B cell (primary cell): ENCODE data around the gene CHCHD6. TPM values are rescaled to one million over a fixed set of nuclear protein-coding genes. Genes with fewer than 3 reads are reported as not detected.

Experiments used
- ATAC-seq: fragments of 200-7000 bp; cut with Tn5 transposase; one replicate; pipeline ENCODE4 v1.10.0; 2021; ENCODE audit warnings: low read depth, mild to moderate bottlenecking, moderate number of reproducible peaks, moderate library complexity
- CTCF ChIA-PET: fragments of 350-600 bp; sonication (Branson Sonifier 250); formaldehyde crosslinking; loops from one replicate; lab custom pipeline; 2021; ENCODE audit warnings: antibody characterized with exemption, inconsistent platforms; lab: Charles Lee
- POLR2A ChIA-PET: fragments of 350-600 bp; sonication (Branson Sonifier 250); formaldehyde crosslinking; loops from one replicate; lab custom pipeline; 2021; ENCODE audit warnings: antibody characterized with exemption; lab: Charles Lee
- DNase-seq: peaks from one replicate; pipeline ENCODE4 v3.0.0; 2013
- H2AFZ ChIP-seq: 2 replicates; pipeline ENCODE4 v1.6.1; 2012; ENCODE audit warnings: mild to moderate bottlenecking, low read depth, low read length; ENCODE audit not compliant: insufficient read depth, poor library complexity, severe bottlenecking
- H3K27ac ChIP-seq, 2 donors: 1 replicate in 1 of 2; 2 replicates in 1 of 2; pipeline ENCODE4 v1.5.1; 2012 to 2013; ENCODE audit warnings: low read length in 2 of 2, mild to moderate bottlenecking in 2 of 2, moderate library complexity in 1 of 2
- H3K27me3 ChIP-seq, 4 experiments: fragments of 200-600 bp in 1 of 4; sonication (generic) in 1 of 4; replicated peaks in 1 of 4; 1 replicate in 2 of 4; 2 replicates in 2 of 4; pipeline versions ENCODE4 v1.6.1 to v1.7.0; 2013 to 2016; ENCODE audit warnings: low read length in 3 of 4, mild to moderate bottlenecking in 2 of 4, mixed read lengths in 1 of 4, moderate library complexity in 1 of 4; ENCODE audit not compliant: insufficient read depth in 4 of 4, control insufficient read depth in 3 of 4; ENCODE audit errors: control extremely low read depth in 1 of 4
- H3K36me3 ChIP-seq, 2 experiments: replicated peaks in 1 of 2; 1 replicate in 1 of 2; 2 replicates in 1 of 2; pipeline versions ENCODE4 v1.6.1 to v1.7.1; 2013; ENCODE audit warnings: low read length in 1 of 2; ENCODE audit not compliant: insufficient read depth in 2 of 2, control insufficient read depth in 1 of 2; ENCODE audit errors: control extremely low read depth in 1 of 2, extremely low read depth in 1 of 2
- H3K4me1 ChIP-seq, 2 donors: fragments of 200-600 bp in 1 of 2; sonication (generic) in 1 of 2; 1 replicate in 1 of 2; 2 replicates in 1 of 2; pipeline versions ENCODE4 v1.5.1 to v1.6.1; 2013 to 2017; ENCODE audit warnings: low read length in 2 of 2; ENCODE audit not compliant: control insufficient read depth in 2 of 2, insufficient read depth in 2 of 2
- H3K4me2 ChIP-seq: replicated peaks from 2 replicates; pipeline ENCODE3; 2012; ENCODE audit warnings: mild to moderate bottlenecking, low read depth, low read length; ENCODE audit not compliant: poor library complexity, severe bottlenecking
- H3K4me3 ChIP-seq, 5 experiments: fragments of 200-600 bp in 1 of 5; sonication (generic) in 1 of 5; 1 replicate in 3 of 5; 2 replicates in 2 of 5; pipeline versions ENCODE4 v1.5.1 to v1.7.0; 2011 to 2016; ENCODE audit warnings: low read length in 4 of 5, mild to moderate bottlenecking in 4 of 5, low read depth in 2 of 5, control low read depth in 1 of 5, moderate library complexity in 1 of 5; ENCODE audit not compliant: insufficient read depth in 1 of 5; ENCODE audit errors: control extremely low read depth in 1 of 5, extremely low read depth in 1 of 5
- H3K79me2 ChIP-seq: fragments of 200-600 bp; sonication (generic); one replicate; pipeline ENCODE4 v1.6.0; 2016; ENCODE audit warnings: low read length; ENCODE audit not compliant: control insufficient read depth, insufficient read depth
- H3K9ac ChIP-seq: fragments of 200-600 bp; sonication (generic); 2 replicates; pipeline ENCODE4 v1.6.1; 2017; ENCODE audit warnings: mild to moderate bottlenecking, low read length, moderate library complexity
- H3K9me3 ChIP-seq, 3 donors: one replicate each; pipeline versions ENCODE4 v1.6.1 to v1.7.1; 2013; ENCODE audit warnings: low read length in 2 of 3; ENCODE audit not compliant: control insufficient read depth in 2 of 3, insufficient read depth in 1 of 3; ENCODE audit errors: control extremely low read depth in 1 of 3
- H4K20me1 ChIP-seq: 2 replicates; pipeline ENCODE4 v1.6.0; 2012; ENCODE audit warnings: mild to moderate bottlenecking, low read length; ENCODE audit not compliant: insufficient read depth, control insufficient read depth, poor library complexity, severe bottlenecking
- H3K27ac Mint-ChIP-seq: one replicate; pipeline ENCODE4 v1.8.0; 2021; ENCODE audit warnings: mixed read lengths
- H3K27me3 Mint-ChIP-seq: one replicate; pipeline ENCODE4 v1.8.0; 2021; ENCODE audit warnings: mixed read lengths
- H3K4me1 Mint-ChIP-seq: one replicate; pipeline ENCODE4 v1.8.0; 2021; ENCODE audit warnings: mixed read lengths
- H3K4me3 Mint-ChIP-seq: one replicate; pipeline ENCODE4 v1.8.0; 2021; ENCODE audit warnings: mixed read lengths
- H3K9me3 Mint-ChIP-seq: one replicate; pipeline ENCODE4 v1.8.0; 2022; ENCODE audit warnings: mixed read lengths; ENCODE audit not compliant: insufficient read depth
- EZH2 ChIP-seq: IDR thresholded peaks from 2 replicates; pipeline ENCODE4 v1.6.1; 2012; ENCODE audit warnings: borderline replicate concordance, low read depth, mild to moderate bottlenecking, moderate library complexity, low read length; ENCODE audit not compliant: insufficient read depth, poor library complexity, severe bottlenecking
- WGBS: methylation state at CpG from one replicate; pipeline ENCODE4 v1.1.5; 2013; ENCODE audit warnings: missing lambda C conversion rate; ENCODE audit not compliant: insufficient coverage; 5-methylcytosine and 5-hydroxymethylcytosine counted together
- intact Hi-C: fragments of 100-400 bp; cut with micrococcal nuclease; formaldehyde crosslinking; loops from one replicate; pipeline ENCODE4 v1.10.0; 2022
- polyA plus RNA-seq: library from polyadenylated mRNA; depleted of rRNA; stranded (reverse); fragments of >200 nt; gene quantifications from 2 replicates; pipeline ENCODE4 v1.2.3, GENCODE V29; 2012
- total RNA-seq, 2 donors: library from RNA; stranded (reverse); fragments of 120-200 nt in 1 of 2; gene quantifications; 1 replicate in 1 of 2; 2 replicates in 1 of 2; pipeline versions ENCODE4 v1.2.3 to v1.2.4, GENCODE V29; 2013 to 2022
- TF ChIP-seq, protein P1 (sequence below): fragments of 200-600 bp; IDR thresholded peaks from one replicate; pipeline ENCODE4 v1.8.0; 2022; ENCODE audit warnings: antibody characterized with exemption, mild to moderate bottlenecking

The CHCHD6 gene
- total and polyA plus RNA-seq, 2 donors (not counting 1 experiment from before 2014, with no cell fraction given): 8.0 to 13.5 TPM

DNA sequence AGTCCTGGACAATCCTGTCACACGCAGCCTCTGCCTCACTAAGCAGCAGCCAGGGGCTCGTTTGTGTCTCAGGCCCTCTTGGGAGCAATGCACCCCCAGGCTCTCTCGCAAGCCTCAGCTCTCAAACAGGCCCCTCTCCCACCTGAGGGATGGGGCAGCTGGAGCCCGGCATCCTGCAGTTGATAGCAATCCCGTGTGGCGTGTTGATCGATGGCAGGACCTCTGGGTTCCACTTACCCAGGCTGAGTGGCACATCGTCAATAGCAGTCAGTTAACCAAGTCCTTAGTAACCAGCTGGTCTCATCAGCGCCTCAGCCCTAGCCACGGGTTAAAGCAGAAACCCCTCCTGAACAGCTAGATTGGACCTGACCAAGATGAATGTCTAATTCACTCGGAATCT lies 242.4 kb downstream of the CHCHD6 start:
- DNase-seq (no peak), ATAC-seq (no peak)
- ChIA-PET CTCF (no interaction called here), POLR2A (interaction anchor here (0.6 kb wide), 1 partner anchor 92 kb away, joined by 4 read pairs; no protein-coding TSS in a partner anchor)
- H3K36me3 ChIP-seq: no peaks in the 10 kb centered on the region
- H4K20me1 ChIP-seq: no peaks in the 10 kb centered on the region
- H3K4me1 ChIP-seq: peaks cover 0 to 21% of the 10 kb centered on the region in 2 donors
- no peak overlapping the region for H3K9ac ChIP-seq
- Mint-ChIP-seq H3K4me3 (no peak overlapping the region), H3K27me3 (peaks cover 4% of the 10 kb centered on the region), H3K27ac (no peak overlapping the region), H3K9me3 (no peaks in the 10 kb centered on the region), H3K4me1 (peaks cover 29% of the 10 kb centered on the region)
- TF ChIP-seq, protein P1, sequence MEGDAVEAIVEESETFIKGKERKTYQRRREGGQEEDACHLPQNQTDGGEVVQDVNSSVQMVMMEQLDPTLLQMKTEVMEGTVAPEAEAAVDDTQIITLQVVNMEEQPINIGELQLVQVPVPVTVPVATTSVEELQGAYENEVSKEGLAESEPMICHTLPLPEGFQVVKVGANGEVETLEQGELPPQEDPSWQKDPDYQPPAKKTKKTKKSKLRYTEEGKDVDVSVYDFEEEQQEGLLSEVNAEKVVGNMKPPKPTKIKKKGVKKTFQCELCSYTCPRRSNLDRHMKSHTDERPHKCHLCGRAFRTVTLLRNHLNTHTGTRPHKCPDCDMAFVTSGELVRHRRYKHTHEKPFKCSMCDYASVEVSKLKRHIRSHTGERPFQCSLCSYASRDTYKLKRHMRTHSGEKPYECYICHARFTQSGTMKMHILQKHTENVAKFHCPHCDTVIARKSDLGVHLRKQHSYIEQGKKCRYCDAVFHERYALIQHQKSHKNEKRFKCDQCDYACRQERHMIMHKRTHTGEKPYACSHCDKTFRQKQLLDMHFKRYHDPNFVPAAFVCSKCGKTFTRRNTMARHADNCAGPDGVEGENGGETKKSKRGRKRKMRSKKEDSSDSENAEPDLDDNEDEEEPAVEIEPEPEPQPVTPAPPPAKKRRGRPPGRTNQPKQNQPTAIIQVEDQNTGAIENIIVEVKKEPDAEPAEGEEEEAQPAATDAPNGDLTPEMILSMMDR: no peak
- TF ChIP-seq EZH2: no peak
- 95% methylated on average over 10 of the region's 11 CpGs for WGBS
- H3K27ac ChIP-seq: no peak overlapping the region
- H3K79me2 ChIP-seq: no peaks in the 10 kb centered on the region
- H3K27me3 ChIP-seq: no peaks in the 10 kb centered on the region
- no peak overlapping the region for H3K4me3 ChIP-seq
- intact Hi-C loops: no loop called here
- peaks cover 0 to 6% (median 0%) of the 10 kb centered on the region in 3 donors for H3K9me3 ChIP-seq
- no peak overlapping the region for H2AFZ ChIP-seq
- H3K4me2 ChIP-seq: no peak overlapping the region

DNA sequence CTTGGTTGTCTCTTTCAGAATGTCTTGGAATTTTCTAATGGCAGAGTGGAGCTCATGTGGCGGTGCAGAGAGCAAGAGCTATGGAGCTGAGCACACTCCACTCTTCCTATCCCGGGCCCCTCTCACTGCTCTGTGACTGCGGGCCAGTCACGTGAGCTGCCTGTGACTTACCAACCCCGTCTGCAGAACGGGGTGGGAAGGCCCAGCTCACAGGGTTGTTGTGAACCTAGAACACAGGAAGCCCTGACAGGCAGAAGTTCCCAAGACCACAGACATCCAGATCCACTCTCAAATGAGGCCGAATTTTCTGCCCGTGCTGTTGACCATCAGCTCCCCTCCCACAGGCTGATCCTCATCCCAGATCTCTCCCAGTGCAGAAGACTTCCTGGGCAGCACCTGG lies 243.4 kb downstream of the CHCHD6 start:
- Histone ChIP-seq H4K20me1 (no peaks in the 10 kb centered on the region), H2AFZ (no peak overlapping the region), H3K27ac (no peak overlapping the region), H3K4me1 (peaks cover 0 to 21% of the 10 kb centered on the region in 2 donors), H3K9me3 (peaks cover 0 to 6% (median 0%) of the 10 kb centered on the region in 3 donors), H3K27me3 (no peaks in the 10 kb centered on the region), H3K79me2 (no peaks in the 10 kb centered on the region), H3K4me3 (no peak overlapping the region), H3K4me2 (no peak overlapping the region), H3K9ac (no peak overlapping the region), H3K36me3 (no peaks in the 10 kb centered on the region)
- H3K4me3 Mint-ChIP-seq: no peak overlapping the region
- DNase-seq: no peak
- H3K9me3 Mint-ChIP-seq: no peaks in the 10 kb centered on the region
- intact Hi-C loops: no loop called here
- no peak for TF ChIP-seq EZH2
- TF ChIP-seq, protein P1: no peak
- POLR2A ChIA-PET: no interaction called here
- 25% methylated on average over 8 of the region's 8 CpGs for WGBS
- CTCF ChIA-PET: no interaction called here
- H3K27me3 Mint-ChIP-seq: no peaks in the 10 kb centered on the region
- ATAC-seq: peak; percentile 47
- peaks cover 26% of the 10 kb centered on the region for H3K4me1 Mint-ChIP-seq
- H3K27ac Mint-ChIP-seq: peak overlapping the region; percentile 32
